SJSA1 (cell line): ENCODE data around the gene LY9. TPM values are rescaled to one million over a fixed set of nuclear protein-coding genes. Genes with fewer than 3 reads are reported as not detected.

Experiments used
- DNase-seq, 2 experiments: peaks; one replicate each; pipeline ENCODE4 v3.0.0-alpha.2; 2015 to 2020; ENCODE audit warnings: low spot score in 2 of 2, low read depth in 1 of 2
- H3K27ac ChIP-seq: fragments of 250-450 bp; sonication (Bioruptor Pico); 2 replicates; pipeline ENCODE4 v1.5.1; 2020; ENCODE audit warnings: mild to moderate bottlenecking, moderate library complexity
- H3K27me3 ChIP-seq: fragments of 250-450 bp; sonication (Bioruptor Pico); replicated peaks from 2 replicates; pipeline ENCODE4 v1.5.1; 2020; ENCODE audit warnings: mild to moderate bottlenecking, moderate library complexity
- H3K36me3 ChIP-seq: fragments of 250-450 bp; sonication (Bioruptor Pico); 2 replicates; pipeline ENCODE4 v1.5.1; 2020; ENCODE audit warnings: mild to moderate bottlenecking
- H3K4me1 ChIP-seq: fragments of 250-450 bp; sonication (Bioruptor Pico); replicated peaks from 2 replicates; pipeline ENCODE4 v1.6.1; 2021; ENCODE audit warnings: mild to moderate bottlenecking
- H3K4me3 ChIP-seq: fragments of 250-450 bp; sonication (Bioruptor Pico); 2 replicates; pipeline ENCODE4 v1.5.1; 2020; ENCODE audit warnings: mild to moderate bottlenecking
- H3K9me3 ChIP-seq: fragments of 250-450 bp; sonication (Bioruptor Pico); replicated peaks from 2 replicates; pipeline ENCODE4 v1.5.1; 2020; ENCODE audit warnings: mild to moderate bottlenecking
- total RNA-seq: library from RNA; depleted of rRNA; stranded (reverse); fragments of >200 nt; shearing (Covaris generic); gene quantifications from 2 replicates; pipeline ENCODE4 v1.2.3, GENCODE V29; 2014; rRNA removed

Gene LY9
- not detected in 2 replicates for total RNA-seq

- Histone ChIP-seq H3K27me3 (no peaks in the 10 kb centered on the region), H3K4me1 (no peaks in the 10 kb centered on the region), H3K9me3 (no peaks in the 10 kb centered on the region), H3K4me3 (no peak within 1 kb of the TSS), H3K36me3 (no peaks in the 10 kb centered on the region), H3K27ac (no peak within 1 kb of the TSS)
- DNase-seq, result no peak
These were observed at the start of gene LY9 for GRCh38 chr1:160795951-160796383. TSS of gene LY9 (plus strand) at chr1:160796174. CDS start at chr1:160796188, 14 bp downstream.

- Histone ChIP-seq H3K4me1 (no peaks in the 10 kb centered on the region), H3K36me3 (no peaks in the 10 kb centered on the region), H3K27ac (no peak overlapping the region), H3K27me3 (peaks cover 9% of the 10 kb centered on the region; the same call in 1 of the 2 replicates), H3K9me3 (no peaks in the 10 kb centered on the region), H3K4me3 (no peak overlapping the region)
- no peak for DNase-seq
These were observed 49.0 kb upstream of the LY9 start for GRCh38 chr1:160746836-160747500.

- DNase-seq, result no peak
- no peaks in the 10 kb centered on the region for H3K4me1 ChIP-seq
- no peaks in the 10 kb centered on the region for H3K36me3 ChIP-seq
- H3K4me3 ChIP-seq, result no peak overlapping the region
- H3K27ac ChIP-seq, result no peak overlapping the region
- no peaks in the 10 kb centered on the region for H3K9me3 ChIP-seq
- H3K27me3 ChIP-seq, result peaks cover 15% of the 10 kb centered on the region
These were observed 48.3 kb upstream of the LY9 start for GRCh38 chr1:160747717-160748116.

GRCh38 chr1:160748181-160748877 lies 47.6 kb upstream of the LY9 start:
- Histone ChIP-seq H3K4me3 (no peak overlapping the region), H3K27me3 (peaks cover 16% of the 10 kb centered on the region), H3K9me3 (no peaks in the 10 kb centered on the region), H3K36me3 (no peaks in the 10 kb centered on the region), H3K4me1 (no peaks in the 10 kb centered on the region), H3K27ac (no peak overlapping the region)
- no peak for DNase-seq

DNA sequence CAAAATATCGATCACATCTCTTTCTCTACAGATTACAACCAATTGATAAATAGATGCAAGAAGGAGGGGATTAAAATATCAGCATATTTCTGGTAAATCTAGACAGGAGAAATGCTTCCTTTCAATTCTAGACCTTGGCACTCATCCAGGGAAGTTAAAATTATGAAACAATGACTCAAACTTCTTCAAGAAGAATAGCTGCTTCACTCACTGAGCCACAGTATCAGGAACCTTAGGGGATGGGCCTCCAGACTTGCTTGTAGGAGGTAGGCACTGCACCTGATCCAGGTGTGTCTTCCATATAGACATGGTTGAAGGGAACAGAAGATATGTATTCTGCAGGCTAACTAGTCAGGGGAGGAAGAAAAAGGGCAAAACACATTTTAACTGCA lies 47.1 kb upstream of the LY9 start:
- H3K9me3 ChIP-seq, result no peaks in the 10 kb centered on the region
- no peaks in the 10 kb centered on the region for H3K4me1 ChIP-seq
- no peaks in the 10 kb centered on the region for H3K36me3 ChIP-seq
- H3K27me3 ChIP-seq, result peaks cover 16% of the 10 kb centered on the region
- H3K27ac ChIP-seq, result no peak overlapping the region
- DNase-seq, result no peak
- H3K4me3 ChIP-seq, result no peak overlapping the region

GRCh38 chr1:160750608-160751007 lies 45.4 kb upstream of the LY9 start:
- Histone ChIP-seq H3K27me3 (peaks cover 13% of the 10 kb centered on the region), H3K4me3 (no peak overlapping the region), H3K36me3 (no peaks in the 10 kb centered on the region), H3K4me1 (no peaks in the 10 kb centered on the region), H3K27ac (no peak overlapping the region), H3K9me3 (no peaks in the 10 kb centered on the region)
- no peak for DNase-seq

DNA sequence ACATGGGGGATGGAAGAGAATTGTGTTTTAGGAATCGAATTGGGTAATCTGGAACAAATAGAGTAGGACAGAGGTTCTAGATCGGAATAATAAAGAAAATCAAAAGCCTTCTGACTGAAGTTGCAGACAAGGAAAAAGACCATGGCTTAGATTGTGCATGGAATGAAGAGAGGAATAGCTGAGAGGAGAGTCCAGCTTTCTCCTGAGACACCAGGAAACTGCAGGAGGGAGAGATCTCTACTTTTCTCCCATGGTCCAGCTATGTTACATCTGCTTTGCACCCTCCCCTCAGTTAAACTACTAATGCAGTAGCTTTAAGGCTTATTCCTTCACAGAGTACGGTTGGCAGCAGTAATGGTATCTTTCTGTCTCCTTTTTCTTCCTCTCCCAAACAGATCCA lies 43.6 kb upstream of the LY9 start:
- Histone ChIP-seq H3K27me3 (peaks cover 7% of the 10 kb centered on the region), H3K36me3 (no peaks in the 10 kb centered on the region), H3K27ac (no peak overlapping the region), H3K9me3 (no peaks in the 10 kb centered on the region), H3K4me3 (no peak overlapping the region), H3K4me1 (no peaks in the 10 kb centered on the region)
- no peak for DNase-seq

GRCh38 chr1:160752924-160753323 lies 43.0 kb upstream of the LY9 start:
- DNase-seq, result no peak
- Histone ChIP-seq H3K4me3 (no peak overlapping the region), H3K27ac (no peak overlapping the region), H3K36me3 (no peaks in the 10 kb centered on the region), H3K27me3 (peaks cover 7% of the 10 kb centered on the region), H3K9me3 (no peaks in the 10 kb centered on the region), H3K4me1 (no peaks in the 10 kb centered on the region)

GRCh38 chr1:160753594-160753993 lies 42.4 kb upstream of the LY9 start:
- H3K4me1 ChIP-seq, result no peaks in the 10 kb centered on the region
- H3K27me3 ChIP-seq, result peaks cover 7% of the 10 kb centered on the region
- H3K36me3 ChIP-seq, result no peaks in the 10 kb centered on the region
- H3K9me3 ChIP-seq, result no peaks in the 10 kb centered on the region
- H3K4me3 ChIP-seq, result no peak overlapping the region
- no peak for DNase-seq
- no peak overlapping the region for H3K27ac ChIP-seq

GRCh38 chr1:160755461-160755860 lies 40.5 kb upstream of the LY9 start:
- no peak for DNase-seq
- Histone ChIP-seq H3K4me1 (no peaks in the 10 kb centered on the region), H3K36me3 (no peaks in the 10 kb centered on the region), H3K27ac (no peak overlapping the region), H3K27me3 (peaks cover 7% of the 10 kb centered on the region), H3K4me3 (no peak overlapping the region), H3K9me3 (no peaks in the 10 kb centered on the region)

DNA sequence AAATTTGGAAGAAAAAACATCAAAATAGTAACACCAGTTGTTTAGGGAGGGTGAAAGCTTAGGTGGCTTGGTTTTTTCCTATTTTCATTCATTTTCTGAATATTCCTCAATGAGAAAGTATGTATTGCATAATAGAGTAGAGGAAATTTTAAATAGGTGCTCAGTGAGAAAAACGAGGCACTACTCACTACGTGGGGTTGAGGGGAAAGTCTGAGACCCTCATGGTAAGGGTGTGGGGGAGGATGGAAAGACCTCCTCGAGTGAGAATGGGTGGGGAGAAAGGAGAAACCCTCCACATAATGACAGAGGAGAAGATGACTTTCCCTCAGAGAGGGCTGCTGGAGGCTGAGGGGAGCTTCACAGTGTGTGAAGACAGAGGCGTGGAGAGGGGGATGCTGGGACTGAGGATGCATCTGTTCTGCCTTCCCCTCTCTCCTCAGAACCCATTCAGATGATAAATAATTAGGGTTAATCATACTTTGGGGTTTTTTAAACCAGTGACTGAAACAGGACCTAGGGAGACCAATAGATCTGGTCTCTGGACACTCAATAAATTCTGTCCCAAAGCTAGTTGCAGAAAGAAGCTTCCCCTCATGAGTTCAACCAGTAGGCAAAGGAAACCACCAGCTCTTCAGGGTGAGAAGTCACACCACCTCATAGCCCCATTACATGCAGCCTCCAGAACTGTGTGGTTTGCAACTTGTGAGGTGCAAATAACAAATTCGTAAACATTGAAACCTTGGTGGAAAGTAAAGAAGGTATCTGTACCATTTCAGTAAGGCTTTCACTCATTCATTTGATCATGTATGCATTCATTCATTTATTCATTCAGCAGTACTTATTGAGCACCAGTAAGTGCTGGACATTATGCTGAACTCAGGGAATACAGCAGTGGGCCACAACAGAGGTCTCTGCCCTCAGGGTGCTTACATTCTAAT lies 39.8 kb upstream of the LY9 start:
- H3K4me3 ChIP-seq, result no peak overlapping the region
- no peaks in the 10 kb centered on the region for H3K9me3 ChIP-seq
- no peak for DNase-seq
- no peaks in the 10 kb centered on the region for H3K36me3 ChIP-seq
- no peaks in the 10 kb centered on the region for H3K4me1 ChIP-seq
- H3K27ac ChIP-seq, result no peak overlapping the region
- peaks cover 7% of the 10 kb centered on the region for H3K27me3 ChIP-seq

DNA sequence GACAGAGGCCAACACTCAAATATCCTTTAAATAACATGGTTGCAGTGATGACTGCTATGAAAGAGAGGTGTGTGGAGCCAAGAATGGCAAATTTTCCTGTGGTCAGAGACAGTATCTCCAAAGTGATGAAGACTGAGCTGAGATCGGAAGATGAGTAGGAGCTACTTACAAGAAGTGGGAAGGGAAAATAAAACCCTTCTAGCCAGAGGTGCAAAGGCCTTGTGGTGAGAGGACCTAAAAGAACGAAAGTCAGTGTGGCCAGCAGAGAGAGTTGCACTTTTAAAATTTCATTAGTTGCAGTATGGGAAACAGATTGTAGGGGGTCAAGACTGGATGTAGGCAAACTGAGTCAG lies 39.1 kb upstream of the LY9 start:
- no peak overlapping the region for H3K27ac ChIP-seq
- H3K4me1 ChIP-seq, result no peaks in the 10 kb centered on the region
- no peak for DNase-seq
- H3K9me3 ChIP-seq, result no peaks in the 10 kb centered on the region
- H3K4me3 ChIP-seq, result no peak overlapping the region
- peaks cover 7% of the 10 kb centered on the region for H3K27me3 ChIP-seq
- no peaks in the 10 kb centered on the region for H3K36me3 ChIP-seq

- Histone ChIP-seq H3K4me3 (no peak overlapping the region), H3K27me3 (no peaks in the 10 kb centered on the region; the same call in 1 of the 2 replicates), H3K27ac (no peak overlapping the region), H3K9me3 (no peaks in the 10 kb centered on the region), H3K4me1 (no peaks in the 10 kb centered on the region), H3K36me3 (no peaks in the 10 kb centered on the region)
- DNase-seq, result no peak
These were observed 37.5 kb upstream of the LY9 start for GRCh38 chr1:160758521-160758920.

GRCh38 chr1:160759740-160760139 lies 36.2 kb upstream of the LY9 start:
- Histone ChIP-seq H3K27ac (no peak overlapping the region), H3K4me1 (no peaks in the 10 kb centered on the region), H3K9me3 (no peaks in the 10 kb centered on the region), H3K36me3 (no peaks in the 10 kb centered on the region), H3K4me3 (no peak overlapping the region), H3K27me3 (no peaks in the 10 kb centered on the region; the same call in 1 of the 2 replicates)
- no peak for DNase-seq
